Mucosa of rectum (tissue), 2 donors: Measurements from ENCODE around the gene AKAP10.
"Not testable (repeated sequence)": the region's sequence is repeated elsewhere in the genome, so short reads cannot be mapped to it uniquely, and the experiment has no call there.

Source experiments
- H3K27ac ChIP-seq, 2 donors: one replicate each; pipeline ENCODE4 v1.7.0; 2013; ENCODE audit warnings: inconsistent platforms in 2 of 2, low read depth in 2 of 2, low read length in 2 of 2
- H3K27me3 ChIP-seq, 2 donors: one replicate each; pipeline ENCODE4 v1.7.0; 2013; ENCODE audit warnings: low read length in 2 of 2; ENCODE audit not compliant: control insufficient read depth in 2 of 2, insufficient read depth in 2 of 2
- H3K36me3 ChIP-seq, 2 donors: one replicate each; pipeline ENCODE4 v1.7.0; 2013; ENCODE audit warnings: low read length in 2 of 2; ENCODE audit not compliant: control insufficient read depth in 2 of 2, insufficient read depth in 2 of 2
- H3K4me1 ChIP-seq, 2 donors: one replicate each; pipeline ENCODE4 v1.7.0; 2013; ENCODE audit warnings: low read length in 2 of 2, mild to moderate bottlenecking in 1 of 2; ENCODE audit not compliant: control insufficient read depth in 2 of 2, insufficient read depth in 2 of 2
- H3K4me3 ChIP-seq, 2 donors: one replicate each; pipeline ENCODE4 v1.7.0; 2013; ENCODE audit warnings: low read length in 2 of 2
- H3K9ac ChIP-seq, 2 donors: one replicate each; pipeline ENCODE4 v1.7.0; 2013; ENCODE audit warnings: low read length in 2 of 2, low read depth in 1 of 2, mild to moderate bottlenecking in 1 of 2
- H3K9me3 ChIP-seq, 2 donors: one replicate each; pipeline ENCODE4 v1.7.0; 2013; ENCODE audit warnings: low read length in 2 of 2; ENCODE audit not compliant: control insufficient read depth in 2 of 2
- donor health status: healthy.
- donor health status: Normal muscosa, but diverticular disease.

AKAP10 gene

DNA sequence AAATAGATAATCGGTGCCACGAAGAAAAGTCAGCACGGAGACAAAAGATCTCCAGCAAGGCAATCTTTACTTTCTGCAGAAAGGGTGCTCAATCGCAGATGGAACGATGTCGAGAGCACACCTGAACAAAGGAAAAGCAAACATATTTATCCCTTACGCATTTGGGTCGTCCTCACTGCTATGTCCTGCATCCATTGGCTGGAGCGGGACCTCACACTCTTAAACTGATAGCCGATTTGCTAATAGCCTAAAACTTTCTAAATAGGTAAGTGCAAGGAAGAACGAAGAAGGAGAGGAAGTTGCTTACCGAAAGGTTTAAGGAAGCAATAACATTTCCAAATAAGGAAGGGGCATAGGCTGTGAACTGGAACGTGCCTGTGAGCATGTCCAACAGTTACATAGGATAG, 1.2 kb upstream of the AKAP10 start:
- no peaks in the 10 kb centered on the region for H3K9me3 ChIP-seq
- H3K36me3 ChIP-seq, result no peaks in the 10 kb centered on the region
- no peak overlapping the region for H3K27ac ChIP-seq
- H3K4me1 ChIP-seq, result peaks cover 0 to 10% of the 10 kb centered on the region in 2 donors
- H3K9ac ChIP-seq, result no peak overlapping the region
- peak overlapping the region in 1 of 2 donors; percentile 91 for H3K4me3 ChIP-seq
- H3K27me3 ChIP-seq, result no peaks in the 10 kb centered on the region

DNA sequence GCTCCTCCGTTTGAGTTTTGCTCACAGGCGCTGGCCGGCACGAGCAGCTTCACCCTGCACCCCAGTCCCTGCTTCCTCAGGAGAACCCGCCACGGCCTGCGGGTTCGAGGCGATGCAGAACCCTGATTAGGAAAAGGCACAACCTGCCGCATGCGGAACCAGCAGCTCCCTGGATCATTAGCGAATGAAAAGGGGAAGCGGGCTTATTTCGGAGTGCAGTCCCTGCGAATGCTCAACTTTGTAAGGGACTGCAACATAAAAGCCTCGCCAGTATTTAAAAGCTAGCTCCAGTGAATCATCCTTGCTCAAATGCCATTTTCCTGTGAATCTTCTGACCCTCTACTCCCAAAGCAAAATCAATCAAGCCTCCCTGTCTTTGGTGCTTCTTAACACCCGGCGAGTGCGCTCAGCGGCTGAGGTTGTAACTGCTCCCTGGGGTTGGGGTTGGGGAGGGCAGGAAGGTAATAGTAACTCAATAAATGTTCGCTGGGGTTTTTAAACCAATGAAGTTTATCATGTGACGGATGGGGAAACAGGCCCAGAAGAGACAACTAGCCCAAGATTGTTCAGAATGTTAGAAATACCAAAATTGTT, 678 bp upstream of the AKAP10 start:
- Histone ChIP-seq H3K4me3 (peak overlapping the region; percentile 83 to 91), H3K9me3 (no peaks in the 10 kb centered on the region), H3K4me1 (peaks cover 0 to 10% of the 10 kb centered on the region in 2 donors), H3K36me3 (no peaks in the 10 kb centered on the region), H3K9ac (peak overlapping the region; percentile 47 to 84), H3K27me3 (no peaks in the 10 kb centered on the region), H3K27ac (peak overlapping the region; percentile 82 to 88)

DNA sequence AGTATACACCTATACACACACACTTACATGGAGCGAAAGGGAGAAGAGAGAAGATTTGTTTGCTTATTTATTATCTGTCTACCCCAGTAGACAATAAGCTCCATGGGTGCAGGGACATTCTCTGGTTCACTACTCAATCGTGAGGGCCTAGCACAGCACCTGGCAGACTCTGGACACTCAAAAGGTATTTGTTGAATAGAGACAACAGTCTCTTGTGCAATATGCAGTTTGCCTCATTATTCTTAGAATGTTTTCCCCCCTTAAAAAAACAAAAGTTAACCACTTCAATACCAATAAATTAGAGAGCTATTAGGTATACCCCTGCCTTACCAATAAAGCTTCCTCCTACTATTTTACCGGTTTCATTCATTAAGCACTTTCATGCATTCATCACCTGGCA, 2.0 kb downstream of the AKAP10 start:
- H3K4me1 ChIP-seq, result peaks cover 0 to 10% of the 10 kb centered on the region in 2 donors
- H3K36me3 ChIP-seq, result peaks cover 0 to 4% of the 10 kb centered on the region in 2 donors
- H3K4me3 ChIP-seq, result no peak overlapping the region
- H3K27me3 ChIP-seq, result no peaks in the 10 kb centered on the region
- no peak overlapping the region for H3K27ac ChIP-seq
- H3K9me3 ChIP-seq, result no peaks in the 10 kb centered on the region
- H3K9ac ChIP-seq, result no peak overlapping the region

GRCh38 chr17:19973156-19973555, 4.5 kb downstream of the AKAP10 start:
- H3K9ac ChIP-seq, result no peak overlapping the region
- no peak overlapping the region for H3K4me3 ChIP-seq
- no peaks in the 10 kb centered on the region for H3K9me3 ChIP-seq
- no peak overlapping the region for H3K27ac ChIP-seq
- peaks cover 0 to 4% of the 10 kb centered on the region in 2 donors for H3K4me1 ChIP-seq
- no peaks in the 10 kb centered on the region for H3K27me3 ChIP-seq
- H3K36me3 ChIP-seq, result peaks cover 0 to 18% of the 10 kb centered on the region in 2 donors

DNA sequence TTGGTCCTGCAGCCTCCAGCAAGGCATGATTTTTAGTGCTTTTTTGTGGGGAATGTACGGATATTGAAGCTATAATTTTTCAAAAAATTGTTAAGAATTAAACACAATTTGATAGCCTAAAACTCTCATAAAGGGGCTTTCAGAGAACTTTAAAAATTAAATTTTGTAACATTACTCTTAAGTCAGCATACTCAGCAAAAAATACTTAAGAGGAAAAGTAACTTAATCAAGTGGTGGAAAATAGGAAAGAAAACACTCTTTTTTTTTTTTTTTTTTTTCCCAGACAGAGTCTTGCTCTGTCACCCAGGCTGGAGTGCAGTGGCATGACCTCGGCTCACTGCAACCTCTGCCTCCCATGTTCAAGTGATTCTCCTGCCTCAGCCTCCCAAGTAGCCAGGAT, 14.7 kb downstream of the AKAP10 start:
- not testable (repeated sequence) for H3K9me3 ChIP-seq, H3K27me3 ChIP-seq, H3K9ac ChIP-seq, H3K4me1 ChIP-seq, H3K27ac ChIP-seq, H3K4me3 ChIP-seq
- peaks cover 40 to 54% of the 10 kb centered on the region in 2 donors for H3K36me3 ChIP-seq

DNA sequence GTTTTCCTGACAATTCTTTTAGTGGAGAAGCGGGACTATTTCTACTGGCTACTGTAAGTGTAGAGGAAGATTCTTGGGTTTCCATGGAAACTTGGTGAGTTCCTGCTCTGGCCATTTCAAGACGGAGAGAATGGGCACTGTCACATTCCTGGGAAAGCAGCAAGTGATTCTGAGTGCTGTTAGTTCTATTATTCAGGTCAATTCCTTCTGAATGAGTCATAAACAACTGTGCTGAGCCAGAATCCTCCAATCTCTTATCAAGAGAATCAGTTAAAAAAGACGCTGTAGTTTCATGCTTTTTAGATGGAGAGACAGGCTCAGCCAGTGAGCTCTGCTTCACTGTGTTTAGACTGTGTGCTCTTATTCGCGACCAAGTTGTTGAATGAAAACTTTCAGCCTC, 19.6 kb downstream of the AKAP10 start:
- H3K9ac ChIP-seq, result no peak overlapping the region
- H3K4me1 ChIP-seq, result no peaks in the 10 kb centered on the region
- H3K27ac ChIP-seq, result no peak overlapping the region
- H3K9me3 ChIP-seq, result no peaks in the 10 kb centered on the region
- H3K27me3 ChIP-seq, result no peaks in the 10 kb centered on the region
- peaks cover 38 to 46% of the 10 kb centered on the region in 2 donors for H3K36me3 ChIP-seq
- no peak overlapping the region for H3K4me3 ChIP-seq

GRCh38 chr17:19955099-19955498, 22.5 kb downstream of the AKAP10 start:
- no peaks in the 10 kb centered on the region for H3K27me3 ChIP-seq
- no peaks in the 10 kb centered on the region for H3K9me3 ChIP-seq
- no peak overlapping the region for H3K27ac ChIP-seq
- no peaks in the 10 kb centered on the region for H3K4me1 ChIP-seq
- H3K9ac ChIP-seq, result no peak overlapping the region
- H3K4me3 ChIP-seq, result no peak overlapping the region
- peaks cover 18 to 20% of the 10 kb centered on the region in 2 donors for H3K36me3 ChIP-seq

DNA sequence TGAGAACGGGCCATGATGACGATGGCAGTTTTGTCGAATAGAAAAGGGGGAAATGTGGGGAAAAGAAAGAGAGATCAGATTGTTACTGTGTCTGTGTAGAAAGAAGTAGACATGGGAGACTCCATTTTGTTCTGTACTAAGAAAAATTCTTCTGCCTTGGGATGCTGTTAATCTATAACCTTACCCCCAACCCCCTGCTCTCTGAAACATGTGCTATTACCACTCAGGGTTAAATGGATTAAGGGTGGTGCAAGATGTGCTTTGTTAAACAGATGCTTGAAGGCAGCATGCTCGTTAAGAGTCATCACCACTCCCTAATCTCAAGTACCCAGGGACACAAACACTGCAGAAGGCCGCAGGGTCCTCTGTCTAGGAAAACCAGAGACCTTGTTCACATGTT, 26.2 kb downstream of the AKAP10 start:
- not testable (repeated sequence) for H3K27ac ChIP-seq, H3K4me3 ChIP-seq, H3K4me1 ChIP-seq, H3K27me3 ChIP-seq, H3K9ac ChIP-seq, H3K9me3 ChIP-seq
- H3K36me3 ChIP-seq, result peaks cover 8 to 20% of the 10 kb centered on the region in 2 donors

DNA sequence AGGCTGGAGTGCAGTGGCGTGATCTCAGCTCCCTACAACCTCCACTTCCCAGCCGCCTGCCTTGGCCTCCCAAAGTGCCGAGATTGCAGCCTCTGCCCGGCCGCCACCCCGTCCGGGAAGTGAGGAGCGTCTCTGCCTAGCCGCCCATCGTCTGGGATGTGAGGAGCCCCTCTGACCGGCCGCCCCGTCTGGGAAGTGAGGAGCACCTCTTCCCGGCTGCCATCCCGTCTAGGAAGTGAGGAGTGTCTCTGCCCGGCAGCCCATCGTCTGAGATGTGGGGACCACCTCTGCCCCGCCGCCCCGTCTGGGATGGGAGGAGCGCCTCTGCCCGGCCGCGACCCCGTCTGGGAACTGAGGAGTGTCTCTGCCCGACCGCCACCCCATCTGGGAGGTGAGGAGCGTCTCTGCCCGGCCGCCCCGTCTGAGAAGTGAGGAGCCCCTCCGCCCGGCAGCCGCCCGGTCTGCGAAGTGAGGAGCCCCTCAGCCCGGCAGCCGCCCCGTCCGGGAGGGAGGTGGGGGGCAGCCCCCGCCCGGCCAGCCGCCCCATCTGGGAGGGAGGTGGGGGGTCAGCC, 26.9 kb downstream of the AKAP10 start:
- not testable (repeated sequence) for H3K27me3 ChIP-seq, H3K9me3 ChIP-seq, H3K4me1 ChIP-seq, H3K9ac ChIP-seq, H3K4me3 ChIP-seq, H3K27ac ChIP-seq
- H3K36me3 ChIP-seq, result peaks cover 7 to 20% of the 10 kb centered on the region in 2 donors

DNA sequence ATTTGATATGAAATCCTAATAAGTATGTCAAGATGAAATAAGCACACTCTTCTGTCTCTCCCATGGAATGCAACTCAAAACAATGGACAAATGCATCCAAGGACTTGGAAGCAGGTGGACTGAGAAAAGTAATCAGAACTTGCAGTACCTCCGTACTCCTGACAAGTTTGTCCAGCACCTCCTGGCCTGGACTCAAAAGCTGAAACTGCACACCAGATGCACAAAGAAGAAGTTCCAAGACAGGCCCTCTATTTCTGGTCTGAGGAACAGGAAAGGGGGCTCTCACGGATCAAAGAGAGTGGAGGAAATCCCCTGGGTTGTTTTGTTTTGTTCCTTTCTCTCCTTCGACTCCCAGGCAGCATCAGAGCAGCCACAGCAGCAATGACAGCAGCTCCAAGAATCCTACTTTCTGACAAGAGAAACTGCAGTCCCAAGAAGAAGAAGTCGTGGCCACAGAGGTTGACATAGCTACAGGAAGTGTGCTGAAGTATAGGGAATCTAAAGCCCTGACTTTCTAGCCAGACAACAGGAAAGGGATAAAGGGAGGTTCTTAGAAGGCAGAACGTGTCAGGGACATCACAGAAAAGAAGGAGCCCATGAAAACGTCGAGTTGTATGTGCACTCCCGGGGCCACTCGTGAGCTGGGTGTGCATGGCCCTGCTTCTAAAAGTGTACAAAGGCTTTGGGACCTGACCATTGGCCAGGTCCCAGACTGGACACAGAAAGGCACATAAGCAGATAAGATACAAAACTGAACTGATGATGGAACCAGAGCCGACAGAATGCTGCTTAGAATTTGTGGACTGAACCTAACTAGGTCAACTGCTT, 29.3 kb downstream of the AKAP10 start:
- no peaks in the 10 kb centered on the region for H3K4me1 ChIP-seq
- H3K36me3 ChIP-seq, result peaks cover 16 to 29% of the 10 kb centered on the region in 2 donors
- H3K9me3 ChIP-seq, result no peaks in the 10 kb centered on the region
- H3K27me3 ChIP-seq, result no peaks in the 10 kb centered on the region
- no peak overlapping the region for H3K27ac ChIP-seq
- no peak overlapping the region for H3K4me3 ChIP-seq
- H3K9ac ChIP-seq, result no peak overlapping the region
